NCI-H1048 (cell line): ENCODE results near the gene MORC3.
"Not testable (repeated sequence)": the region's sequence is repeated elsewhere in the genome, so short reads cannot be mapped to it uniquely, and the experiment has no call there.

Experiments
- DNase-seq: peaks from one replicate; lab custom pipeline; 2025; lab: John Stamatoyannopoulos, UW

The MORC3 gene, protein sequence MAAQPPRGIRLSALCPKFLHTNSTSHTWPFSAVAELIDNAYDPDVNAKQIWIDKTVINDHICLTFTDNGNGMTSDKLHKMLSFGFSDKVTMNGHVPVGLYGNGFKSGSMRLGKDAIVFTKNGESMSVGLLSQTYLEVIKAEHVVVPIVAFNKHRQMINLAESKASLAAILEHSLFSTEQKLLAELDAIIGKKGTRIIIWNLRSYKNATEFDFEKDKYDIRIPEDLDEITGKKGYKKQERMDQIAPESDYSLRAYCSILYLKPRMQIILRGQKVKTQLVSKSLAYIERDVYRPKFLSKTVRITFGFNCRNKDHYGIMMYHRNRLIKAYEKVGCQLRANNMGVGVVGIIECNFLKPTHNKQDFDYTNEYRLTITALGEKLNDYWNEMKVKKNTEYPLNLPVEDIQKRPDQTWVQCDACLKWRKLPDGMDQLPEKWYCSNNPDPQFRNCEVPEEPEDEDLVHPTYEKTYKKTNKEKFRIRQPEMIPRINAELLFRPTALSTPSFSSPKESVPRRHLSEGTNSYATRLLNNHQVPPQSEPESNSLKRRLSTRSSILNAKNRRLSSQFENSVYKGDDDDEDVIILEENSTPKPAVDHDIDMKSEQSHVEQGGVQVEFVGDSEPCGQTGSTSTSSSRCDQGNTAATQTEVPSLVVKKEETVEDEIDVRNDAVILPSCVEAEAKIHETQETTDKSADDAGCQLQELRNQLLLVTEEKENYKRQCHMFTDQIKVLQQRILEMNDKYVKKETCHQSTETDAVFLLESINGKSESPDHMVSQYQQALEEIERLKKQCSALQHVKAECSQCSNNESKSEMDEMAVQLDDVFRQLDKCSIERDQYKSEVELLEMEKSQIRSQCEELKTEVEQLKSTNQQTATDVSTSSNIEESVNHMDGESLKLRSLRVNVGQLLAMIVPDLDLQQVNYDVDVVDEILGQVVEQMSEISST

DNA sequence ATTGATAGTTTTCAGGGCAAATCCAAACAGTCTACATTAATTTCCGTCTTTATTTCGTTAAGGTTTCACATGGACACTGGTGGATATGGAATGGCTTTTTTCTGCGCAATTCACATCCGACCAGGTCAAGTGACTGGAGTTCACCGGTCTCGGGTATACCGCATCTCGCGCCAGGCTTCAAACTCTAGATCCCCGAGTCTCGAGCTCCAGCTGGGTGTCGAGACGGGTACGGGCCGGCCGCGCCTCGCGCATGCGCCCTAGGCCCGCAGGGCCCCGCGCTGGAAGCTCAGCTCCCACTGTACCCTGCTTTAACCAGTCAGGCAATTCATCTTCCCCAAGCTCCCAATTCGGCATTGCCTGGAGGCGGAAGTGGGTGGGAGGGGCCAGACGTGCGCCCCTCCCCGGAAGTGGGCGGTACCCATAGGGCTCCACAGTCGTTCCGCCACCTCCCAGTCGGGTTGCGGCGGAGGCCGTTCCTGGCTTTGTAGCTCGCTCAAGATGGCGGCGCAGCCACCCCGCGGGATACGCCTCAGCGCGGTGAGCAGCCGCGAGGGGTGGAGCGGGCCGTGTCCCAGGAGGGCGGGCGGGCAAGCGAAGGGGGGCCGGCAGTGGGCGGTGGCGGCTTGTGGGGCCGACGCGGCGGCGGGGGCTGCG lies at the start of gene MORC3:
TSS of gene MORC3 (plus strand) at position 431 of the 654 bp plus-strand sequence. CDS start at position 499, 68 bp downstream.
- peak; percentile 90 for DNase-seq

DNA sequence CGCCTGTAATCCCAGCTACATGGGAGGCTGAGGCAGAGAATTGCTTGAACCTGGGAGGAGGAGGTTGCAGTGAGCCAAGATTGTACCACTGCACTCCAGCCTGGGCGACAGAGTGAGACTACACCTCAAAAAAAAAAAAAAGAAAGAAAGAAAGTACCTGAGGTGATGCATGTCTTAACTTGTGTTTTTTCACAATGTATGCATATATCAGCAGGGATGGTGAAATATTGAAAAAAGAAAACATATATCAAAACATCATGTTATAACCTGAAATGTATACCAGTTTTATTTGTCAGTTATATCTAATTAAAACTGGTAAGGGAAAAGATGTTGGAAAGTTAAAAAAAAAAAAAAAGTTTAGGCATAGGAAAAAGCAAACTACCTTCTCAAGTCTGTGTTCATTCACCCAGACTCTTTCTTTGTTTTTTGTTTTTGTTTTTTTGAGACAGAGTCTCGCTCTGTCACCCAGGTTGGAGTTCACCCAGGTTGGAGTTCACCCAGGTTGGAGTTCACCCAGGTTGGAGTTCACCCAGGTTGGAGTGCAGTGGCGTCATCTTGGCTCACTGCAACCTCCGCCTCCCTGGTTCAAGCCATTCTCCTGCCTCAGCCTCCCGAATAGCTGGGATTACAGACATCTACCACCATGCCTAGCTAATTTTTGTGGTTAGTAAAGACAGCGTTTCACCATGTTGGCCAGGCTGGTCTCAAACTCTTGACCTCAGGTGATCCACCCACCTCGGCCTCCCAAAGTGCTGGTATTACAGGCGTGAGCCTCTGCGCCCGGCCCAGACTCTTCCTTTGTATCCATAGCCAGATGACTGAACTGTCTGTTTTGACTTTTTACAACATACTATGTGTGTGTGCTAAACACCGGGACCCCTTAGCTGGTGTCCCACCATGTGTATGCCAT lies 49.0 kb upstream of the MORC3 start:
- not testable (repeated sequence) for DNase-seq

DNA sequence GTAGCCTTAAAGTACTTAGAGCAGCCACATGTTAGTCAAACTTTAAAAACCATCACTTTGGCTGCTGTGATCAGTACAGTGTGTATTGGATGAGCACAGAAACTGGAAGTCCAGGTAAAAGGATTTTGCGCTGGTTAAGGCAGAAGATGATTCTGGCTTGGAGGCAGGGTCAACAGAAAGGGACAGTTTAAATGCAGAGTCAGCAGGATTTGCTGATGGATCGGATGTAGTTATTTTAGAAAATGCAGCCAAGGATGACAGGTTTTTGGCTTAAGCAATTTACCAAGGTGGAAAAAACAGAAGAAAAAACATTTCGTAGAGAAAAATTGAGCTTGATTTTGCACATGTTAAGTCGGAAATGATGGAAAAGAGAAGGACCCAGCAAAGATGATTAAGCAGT lies 45.9 kb upstream of the MORC3 start:
- DNase-seq = no peak

DNA sequence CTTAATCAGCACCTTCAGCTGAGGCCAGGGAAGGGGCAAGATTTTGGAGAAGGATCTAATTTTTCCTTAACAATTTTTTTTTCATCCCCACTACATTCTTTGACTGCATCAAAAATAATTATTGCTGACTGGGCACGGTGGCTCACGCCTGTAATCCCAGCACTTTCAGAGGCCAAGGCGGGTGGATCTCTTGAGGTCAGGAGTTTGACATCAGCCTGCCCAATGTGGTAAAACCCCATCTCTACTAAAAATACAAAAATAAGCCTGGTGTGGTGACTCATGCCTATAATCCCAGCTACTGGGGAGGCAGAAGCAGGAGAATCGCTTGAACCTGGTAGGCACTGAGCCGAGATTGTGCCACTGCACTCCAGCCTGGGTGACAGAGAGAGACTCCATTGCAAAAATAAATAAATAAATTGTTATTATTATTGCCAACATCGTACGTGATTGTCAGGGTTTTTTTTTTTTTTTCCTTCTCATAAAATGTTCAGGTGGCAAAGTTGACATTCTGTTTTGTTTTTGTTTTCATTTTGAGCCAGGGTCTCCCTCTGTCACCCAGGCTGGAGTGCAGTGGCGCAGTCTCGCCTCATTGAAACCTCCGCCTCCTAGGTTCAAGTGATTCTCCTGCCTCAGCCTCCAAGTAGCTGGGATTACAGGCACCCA lies 37.3 kb upstream of the MORC3 start:
- DNase-seq = no peak

DNA sequence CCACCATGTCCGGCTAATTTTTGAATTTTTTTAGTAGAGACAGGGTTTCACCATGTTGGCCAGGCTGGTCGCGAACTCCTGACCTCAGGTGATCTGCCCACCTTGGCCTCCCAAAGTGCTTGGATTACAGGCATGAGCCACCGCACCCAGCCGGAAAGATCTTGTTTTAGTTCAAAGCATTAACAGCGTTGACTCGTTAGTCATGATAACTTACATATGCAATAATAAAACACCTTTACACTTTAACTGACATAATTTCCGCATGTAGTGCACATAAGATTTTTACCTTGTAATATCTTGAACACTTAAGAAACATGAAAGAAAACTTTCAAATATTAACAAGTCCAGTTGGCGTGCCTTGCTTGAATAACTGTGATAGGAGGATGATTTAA lies 36.8 kb upstream of the MORC3 start:
- DNase-seq = not testable (repeated sequence)

DNA sequence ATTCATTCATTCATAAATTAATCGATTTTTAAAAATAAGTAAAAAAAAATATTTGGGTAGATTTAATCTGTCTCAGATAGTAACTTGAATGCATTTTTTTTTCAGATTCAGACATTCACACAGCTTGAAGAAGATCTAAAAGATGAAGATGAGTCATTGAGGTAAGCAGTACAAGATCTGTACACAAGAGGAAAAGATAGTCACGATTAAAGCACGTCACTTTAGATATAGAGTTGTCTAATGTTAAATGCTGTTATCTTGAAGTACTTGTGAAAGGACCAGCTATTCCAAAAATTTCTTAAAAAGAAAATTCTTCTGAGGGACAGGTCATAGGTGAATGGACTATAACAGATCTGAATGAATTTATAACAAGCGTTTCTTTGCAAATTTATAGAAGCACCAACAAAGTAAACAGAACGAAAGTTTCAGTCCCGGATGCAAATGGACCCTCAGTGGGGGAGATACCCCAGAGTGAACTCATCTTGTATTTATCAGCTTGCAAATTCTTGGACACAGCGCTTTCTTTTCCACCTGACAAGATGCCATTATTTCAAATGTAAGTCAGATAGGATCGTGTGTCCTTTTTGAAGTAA lies 31.2 kb upstream of the MORC3 start:
- DNase-seq = no peak

DNA sequence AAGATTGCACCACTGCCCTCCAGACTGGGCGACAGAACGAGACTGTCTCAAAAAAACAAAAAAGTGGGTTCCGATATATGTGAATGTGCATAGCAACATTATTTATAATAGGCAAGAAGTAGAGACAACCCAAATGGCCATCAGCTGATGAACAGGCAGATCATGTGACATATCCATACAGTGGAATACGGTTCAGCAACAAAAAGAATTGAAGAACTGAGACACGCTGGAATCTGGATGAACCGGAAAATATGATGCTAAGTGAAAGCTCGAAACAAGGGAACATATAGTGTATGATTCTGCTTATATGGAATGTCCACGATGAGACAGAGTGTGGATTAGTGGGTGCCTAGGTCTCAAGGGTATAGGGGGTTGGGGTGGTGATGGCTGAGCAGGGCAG lies 28.5 kb upstream of the MORC3 start:
- no peak for DNase-seq

DNA sequence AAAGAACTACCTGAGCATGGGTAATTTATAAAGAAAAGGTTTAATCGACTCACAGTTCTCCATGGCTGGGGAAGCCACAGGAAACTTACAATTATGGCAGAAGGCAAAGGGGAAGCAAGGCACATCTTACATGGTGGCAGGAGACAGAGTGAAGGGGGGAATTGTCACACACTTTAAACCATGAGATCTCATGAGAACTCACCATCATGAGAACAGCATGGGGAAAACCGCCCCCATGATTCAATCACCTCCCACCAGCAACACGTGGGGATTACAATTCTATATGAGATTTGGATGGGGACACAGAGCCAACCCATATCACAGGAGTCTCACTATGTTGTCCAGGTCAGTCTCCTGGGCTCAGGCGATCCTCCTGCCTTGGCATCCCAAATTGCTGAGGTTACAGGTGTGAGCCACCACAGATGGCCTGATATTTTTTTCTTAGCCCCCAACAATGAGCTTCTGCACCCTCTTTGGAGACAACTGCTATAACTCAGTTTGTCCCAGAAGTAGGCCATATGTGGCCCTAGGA lies 22.5 kb upstream of the MORC3 start:
- no peak for DNase-seq

DNA sequence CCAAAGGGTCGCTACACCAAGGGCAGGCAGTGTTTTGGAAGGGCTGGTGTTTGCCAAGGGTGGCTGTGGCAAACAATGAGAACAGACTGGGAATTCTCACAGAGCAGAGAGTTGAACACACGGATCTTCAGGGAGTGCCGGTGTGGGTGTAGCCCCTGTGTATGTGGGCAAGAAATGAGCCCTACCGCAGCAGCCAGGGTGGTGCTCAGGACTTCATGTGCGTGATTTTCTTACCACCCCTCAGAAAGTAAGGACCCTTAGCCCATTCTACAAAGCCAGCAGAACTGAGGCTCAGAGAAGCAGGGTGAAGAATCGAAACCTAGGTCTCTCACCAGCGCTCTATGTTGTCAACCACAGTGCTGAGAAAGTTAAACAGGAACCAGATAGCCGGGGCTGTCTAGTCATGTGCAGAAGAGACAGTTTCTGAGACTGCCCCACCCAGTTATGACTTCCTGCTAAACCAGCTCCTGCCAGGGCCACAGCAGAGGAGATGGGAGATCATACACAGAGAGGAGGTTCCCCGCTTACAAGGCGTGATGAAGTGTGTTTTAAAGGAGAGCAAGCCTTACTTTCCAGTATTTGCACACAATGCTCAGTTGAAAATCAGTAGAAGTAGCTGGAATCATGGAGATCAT lies 21.9 kb upstream of the MORC3 start:
- no peak for DNase-seq

DNA sequence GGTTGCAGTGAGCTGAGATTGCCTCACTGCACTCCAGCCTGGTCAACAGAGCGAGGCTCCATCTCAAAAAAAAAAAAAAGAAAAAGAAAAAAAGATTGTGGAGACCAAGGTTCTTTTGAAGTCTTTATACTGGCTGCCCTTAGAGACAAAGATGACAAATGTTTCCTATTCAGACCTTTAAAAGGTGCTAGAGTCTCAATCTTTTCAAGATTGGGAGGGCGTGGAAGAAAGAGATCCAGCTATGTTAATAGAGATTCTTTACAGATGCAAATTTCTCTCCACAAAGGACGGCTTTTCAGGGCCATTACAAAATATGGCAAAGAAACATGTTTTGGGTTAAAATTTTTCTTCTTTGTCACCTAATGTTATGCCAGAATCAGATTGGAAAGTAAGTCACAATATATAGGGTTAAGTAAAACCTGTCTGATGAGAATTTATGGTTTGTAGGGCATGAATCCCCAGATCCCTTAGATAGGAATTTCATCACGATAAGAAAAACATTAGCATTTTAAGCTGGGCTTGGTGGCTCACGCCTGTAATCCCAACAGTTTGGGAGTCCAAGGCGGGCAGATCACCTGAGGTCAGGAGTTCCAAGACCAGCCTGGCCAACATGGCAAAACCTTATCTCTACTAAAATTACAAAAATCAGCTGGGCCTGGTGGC lies 13.0 kb upstream of the MORC3 start:
- DNase-seq = no peak

DNA sequence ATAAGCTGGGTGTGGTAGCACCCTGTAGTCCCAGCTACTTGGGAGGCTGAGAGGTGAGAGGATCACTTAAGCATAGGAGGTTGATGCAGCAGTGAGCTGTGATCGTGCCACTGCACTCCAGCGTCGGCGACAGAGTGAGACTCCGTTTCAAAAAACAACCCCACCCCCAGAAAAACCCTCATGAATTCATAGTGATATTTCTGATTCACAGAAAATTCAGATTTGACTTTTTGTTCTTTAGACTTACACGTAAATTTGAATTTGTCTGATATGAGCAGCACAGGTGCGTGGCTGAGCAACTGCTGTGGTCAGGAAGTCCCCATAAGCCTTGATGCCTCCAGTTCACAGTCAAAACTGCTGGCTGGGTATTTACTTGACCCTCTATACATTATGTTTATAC lies 10.0 kb upstream of the MORC3 start:
- DNase-seq = no peak

DNA sequence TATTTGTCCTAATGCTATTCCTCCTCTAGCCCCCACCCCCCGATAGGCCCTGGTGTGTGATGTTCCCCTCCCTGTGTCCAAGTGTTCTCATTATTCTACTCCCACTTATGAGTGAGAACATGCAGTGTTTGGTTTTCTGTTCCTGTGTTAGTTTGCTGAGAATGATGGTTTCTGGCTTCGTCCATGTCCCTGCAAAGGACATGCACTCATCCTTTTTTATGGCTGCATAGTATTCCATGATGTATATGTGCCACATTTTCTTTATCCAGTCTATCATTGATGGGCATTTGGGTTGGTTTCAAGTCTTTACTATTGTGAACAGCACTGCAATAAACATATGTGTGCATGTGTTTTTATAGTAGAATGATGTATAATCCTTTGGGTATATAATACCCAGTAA lies 6.6 kb upstream of the MORC3 start:
- DNase-seq = not testable (repeated sequence)

DNA sequence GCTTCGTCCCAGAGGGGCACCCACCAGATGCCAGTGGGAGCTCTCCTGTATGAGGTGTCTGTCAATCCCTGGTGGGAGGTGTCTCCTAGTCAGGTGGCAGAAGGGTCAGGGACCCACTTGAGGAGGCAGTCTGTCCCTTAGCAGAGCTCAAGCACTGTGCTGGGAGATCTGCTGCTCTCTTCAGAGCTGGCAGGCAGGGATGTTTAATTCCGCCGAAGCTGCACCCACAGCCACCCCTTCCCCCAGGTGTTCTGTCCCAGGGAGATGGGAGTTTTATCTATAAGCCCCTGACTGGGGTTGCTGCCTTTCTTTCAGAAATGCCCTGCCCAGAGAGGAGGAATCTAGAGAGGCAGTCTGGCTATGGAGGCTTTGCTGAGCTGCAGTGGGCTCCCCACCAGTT lies 4.0 kb upstream of the MORC3 start:
- DNase-seq = not testable (repeated sequence)

DNA sequence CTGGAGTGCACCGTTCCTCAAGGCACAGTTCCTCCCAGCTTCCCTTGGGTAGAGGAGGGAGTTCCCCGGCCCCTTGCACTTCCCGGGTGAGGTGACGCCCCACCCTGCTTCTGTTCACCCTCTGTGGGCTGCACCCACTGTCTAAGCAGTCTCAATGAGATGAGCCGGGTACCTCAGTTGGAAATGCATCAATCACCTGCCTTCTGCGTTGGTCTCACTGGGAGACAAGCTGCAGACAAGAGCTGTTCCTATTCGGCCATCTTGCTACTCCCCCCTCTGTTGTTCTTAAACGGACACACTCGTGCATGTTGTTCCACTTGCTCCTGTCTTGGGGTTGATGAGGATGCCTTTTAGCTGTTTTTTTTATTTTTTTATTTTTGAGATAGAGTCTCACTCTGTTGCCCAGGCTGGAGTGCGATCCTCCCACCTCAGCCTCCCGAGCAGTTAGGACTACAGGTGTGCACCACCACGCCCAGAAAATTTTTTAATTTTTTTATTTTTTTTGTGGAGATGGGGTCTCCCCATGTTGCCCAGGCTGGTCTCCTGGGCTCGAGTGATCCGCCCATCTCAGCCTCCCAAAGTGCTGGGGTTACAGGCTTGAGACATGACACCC lies 3.0 kb upstream of the MORC3 start:
- DNase-seq = no peak

DNA sequence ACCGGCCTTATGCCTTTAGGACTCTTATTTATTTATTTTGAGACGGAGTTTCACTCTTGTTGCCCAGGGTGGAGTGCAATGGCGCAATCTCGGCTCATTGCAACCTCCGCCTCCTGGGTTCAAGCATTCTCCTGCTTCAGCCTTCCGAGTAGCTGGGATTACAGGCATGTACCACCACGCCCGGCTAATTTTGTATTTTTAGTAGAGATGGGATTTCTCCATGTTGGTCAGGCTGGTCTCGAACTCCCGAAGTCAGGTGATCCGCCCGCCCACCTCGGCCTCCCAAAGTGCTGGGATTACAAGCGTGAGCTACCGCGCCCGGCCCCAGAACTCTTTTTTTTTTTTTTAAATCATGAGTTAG lies 611 bp upstream of the MORC3 start:
- not testable (repeated sequence) for DNase-seq

DNA sequence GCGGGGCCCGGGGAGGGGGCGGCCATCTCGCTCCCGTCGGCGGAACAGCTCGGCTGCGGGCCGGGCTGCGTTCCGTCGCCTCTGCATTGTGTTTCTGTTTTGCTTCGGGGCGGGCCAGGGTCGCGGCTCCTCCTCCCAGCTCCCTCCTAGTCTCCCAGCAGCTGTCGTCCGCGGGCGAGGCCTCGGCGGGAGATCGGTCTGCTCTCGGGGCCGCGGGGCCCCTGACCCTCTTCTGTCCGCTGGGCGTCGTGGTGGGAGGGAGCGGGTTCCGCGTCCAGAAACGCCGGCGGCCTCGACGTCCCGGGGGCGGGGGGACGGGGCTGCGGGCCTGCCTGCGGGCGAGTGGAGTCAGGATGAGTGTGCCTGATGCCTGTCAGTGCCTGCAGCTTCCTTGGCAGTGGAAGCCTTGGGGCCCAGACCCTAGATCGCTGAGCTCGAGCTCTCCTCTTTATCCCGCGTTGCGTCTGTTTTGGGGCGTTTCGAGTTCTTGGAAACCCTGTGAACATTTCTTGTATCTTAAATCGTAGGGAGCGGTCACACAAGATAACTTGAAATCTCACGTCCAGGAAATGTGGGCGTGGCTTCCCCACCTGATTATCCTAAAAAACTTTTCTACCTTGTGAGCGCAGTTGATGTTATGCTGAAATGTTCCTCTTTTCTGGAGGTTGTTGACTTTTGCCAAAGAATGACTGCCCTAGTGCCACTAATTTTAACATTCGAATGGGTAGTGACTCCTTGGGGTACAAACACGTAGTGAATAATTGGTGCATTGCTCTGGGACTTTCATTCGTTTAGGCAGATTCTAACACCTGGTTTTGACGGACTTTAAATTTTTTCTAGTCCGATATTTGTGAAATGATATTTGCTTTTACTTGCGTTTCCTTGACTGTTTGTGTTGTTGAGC lies 676 bp downstream of the MORC3 start:
- DNase-seq = peak; percentile 51

DNA sequence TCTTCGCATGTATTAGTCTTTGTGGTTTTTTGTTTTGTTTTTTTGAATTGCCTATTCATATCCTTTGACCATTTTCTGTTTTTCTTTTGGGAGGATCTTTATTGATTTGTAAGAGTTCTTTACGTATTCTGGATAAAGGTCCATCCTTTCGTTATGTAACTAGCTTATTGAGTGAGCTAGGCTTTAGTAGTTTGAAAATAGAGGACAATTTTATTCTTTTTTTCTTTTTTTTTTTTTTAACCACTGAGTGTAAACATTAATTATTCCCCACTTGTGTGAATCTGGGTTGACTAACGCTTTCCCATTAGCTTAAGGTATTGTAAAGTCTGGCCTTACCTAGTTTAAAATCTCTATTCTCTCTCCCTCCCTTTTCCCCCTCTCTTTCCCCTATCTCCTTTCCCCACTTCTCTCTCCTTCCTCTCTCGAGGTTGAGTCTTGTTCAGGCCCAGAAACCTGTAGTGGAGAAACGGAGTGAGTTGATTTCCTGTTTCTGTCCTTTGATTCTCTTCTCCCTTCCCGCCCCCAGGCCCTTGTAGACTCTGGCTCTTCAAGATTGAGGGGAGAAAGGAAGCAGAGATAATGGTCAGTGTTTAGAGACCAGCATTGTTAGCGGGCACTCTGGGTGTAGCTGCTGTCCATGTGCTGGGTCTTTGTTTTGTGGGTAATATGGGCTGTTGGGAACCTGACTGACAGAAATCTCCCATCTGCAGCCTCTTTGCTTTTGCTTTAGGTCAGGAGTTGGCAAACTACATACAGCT lies 1.5 kb downstream of the MORC3 start:
- DNase-seq = peak; percentile 34
